ENCODE results near the gene LIPE.

DNA sequence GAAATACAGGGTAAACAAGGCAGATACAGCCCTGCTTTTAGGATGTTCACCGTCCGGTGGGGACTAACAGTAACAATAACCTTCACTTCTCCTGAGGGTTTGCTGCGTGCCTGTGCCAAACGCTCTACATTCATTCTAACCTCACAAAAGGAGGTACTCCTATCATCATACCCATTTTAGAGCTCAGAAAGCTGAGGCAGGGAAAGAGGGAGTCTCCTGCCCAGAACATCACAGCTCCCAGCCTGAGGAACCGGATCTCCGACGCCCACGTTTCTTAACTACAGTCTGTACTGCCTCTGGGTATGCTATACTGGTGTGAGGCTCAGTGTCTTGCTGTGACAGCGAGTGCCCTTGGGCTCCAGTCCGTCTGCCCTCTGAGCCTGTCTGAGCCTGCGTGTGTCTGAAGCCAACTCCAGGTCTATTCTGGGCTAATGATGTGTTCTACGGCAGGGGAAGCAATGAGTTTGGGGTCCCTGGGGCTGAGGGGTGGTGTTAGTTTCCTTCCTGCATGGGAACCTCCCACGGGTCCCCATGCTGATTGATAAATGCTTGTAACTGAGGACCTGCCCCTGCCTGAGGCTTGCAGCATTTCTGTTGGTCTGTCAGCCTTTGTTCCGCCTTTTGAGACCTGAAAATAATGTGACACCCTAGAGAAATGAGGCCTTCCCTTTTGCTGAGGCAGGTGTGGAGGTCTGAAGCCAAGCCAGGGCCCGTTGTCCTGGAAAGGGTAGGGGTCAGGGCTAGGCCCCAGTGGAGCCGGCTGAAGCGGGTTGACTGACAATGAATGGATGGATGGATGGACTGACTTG, 4.9 kb downstream of the LIPE start:
- TF ChIP-seq POU2F2 (IDR thresholded peaks at IDR 0.05; ENCODE audit: low read depth, low read length) (no peak), POLR2AphosphoS5 (IDR thresholded peaks at IDR 0.05; ENCODE audit: low read depth, low read length) (no peak)

All from GM12891 (cell line).